Right ventricle myocardium superior (tissue), 1 donor: ENCODE measurements around the gene ENTPD8. TPM values are rescaled to one million over a fixed set of nuclear protein-coding genes. Genes with fewer than 3 reads are reported as not detected.
"Not testable (repeated sequence)": the region's sequence is repeated elsewhere in the genome, so short reads cannot be mapped to it uniquely, and the experiment has no call there.

Experiments
- ATAC-seq: fragments of 200-7000 bp; cut with Tn5 transposase; one replicate; pipeline ENCODE4 v1.9.1; 2020; ENCODE audit warnings: mild to moderate bottlenecking; ENCODE audit not compliant: poor library complexity
- DNase-seq: peaks from one replicate; pipeline ENCODE4 v3.0.0-alpha.2; 2020
- intact Hi-C: fragments of 100-400 bp; cut with DNase I; formaldehyde crosslinking; loops from one replicate; pipeline ENCODE4 v1.11.2; 2022
- total RNA-seq: library from RNA; stranded (reverse); fragmentation: NEBNext Ultra II Directional; extraction: Animal tissue kit (Norgen Biotek cat#: 25700); gene quantifications from one replicate; pipeline ENCODE4 v1.2.1, GENCODE V29; 2021
- donor health status: DM: no; HTN: yes; CAD: no; lungs with severe emphysema.

ENTPD8 gene
- total RNA-seq, 1 donor from 2014 or later, result not detected

- ATAC-seq, intact Hi-C loops: not testable (repeated sequence)
- DNase-seq, result peak; percentile 1
These were observed 10.3 kb upstream of the ENTPD8 start for GRCh38 chr9:137451264-137452005.

GRCh38 chr9:137450539-137451222 lies 9.5 kb upstream of the ENTPD8 start:
- ATAC-seq, intact Hi-C loops: not testable (repeated sequence)
- peak; percentile 34 for DNase-seq

GRCh38 chr9:137449931-137450538 lies 8.9 kb upstream of the ENTPD8 start:
- DNase-seq (peak; percentile 29), ATAC-seq (no peak)
- intact Hi-C loops, result loop anchor here (10.0 kb wide), 1 partner anchor 155 kb away; no protein-coding TSS in a partner anchor

GRCh38 chr9:137449081-137449844 lies 8.1 kb upstream of the ENTPD8 start:
- DNase-seq (peak; percentile 26), ATAC-seq (no peak)
- intact Hi-C loops, result loop anchor here (10.0 kb wide), 1 partner anchor 154 kb away; no protein-coding TSS in a partner anchor

GRCh38 chr9:137448602-137448962 lies 7.4 kb upstream of the ENTPD8 start:
- peak; percentile 22 for DNase-seq
- intact Hi-C loops, result loop anchor here (10.0 kb wide), 1 partner anchor 154 kb away; no protein-coding TSS in a partner anchor
- no peak for ATAC-seq

GRCh38 chr9:137447722-137448601 lies 6.8 kb upstream of the ENTPD8 start:
- intact Hi-C loops, result loop anchor here (10.0 kb wide), 1 partner anchor 153 kb away; no protein-coding TSS in a partner anchor
- DNase-seq (peak; percentile 36), ATAC-seq (no peak)

GRCh38 chr9:137446851-137447471 lies 5.8 kb upstream of the ENTPD8 start:
- ATAC-seq (no peak), DNase-seq (peak; percentile 40)
- intact Hi-C loops, result loop anchor here (10.0 kb wide), 1 partner anchor 152 kb away; no protein-coding TSS in a partner anchor

GRCh38 chr9:137445930-137446431 lies 4.8 kb upstream of the ENTPD8 start:
- ATAC-seq, result no peak

GRCh38 chr9:137445275-137445807 lies 4.2 kb upstream of the ENTPD8 start:
- DNase-seq (peak; percentile 87), ATAC-seq (peak; percentile 77)
- intact Hi-C loops, result loop anchor here (10.0 kb wide), 1 partner anchor 151 kb away; no protein-coding TSS in a partner anchor

More at GRCh38 chr9:137445930-137446431, 4.8 kb upstream of the ENTPD8 start:
- intact Hi-C loops, result loop anchor here (10.0 kb wide), 1 partner anchor 151 kb away; no protein-coding TSS in a partner anchor
- peak; percentile 40 for DNase-seq

- DNase-seq, result no peak
These were observed 3.1 kb upstream of the ENTPD8 start for GRCh38 chr9:137444106-137444790.

GRCh38 chr9:137441935-137442321 lies 771 bp upstream of the ENTPD8 start:
- DNase-seq, result no peak
- intact Hi-C loops, result loop anchor here (10.0 kb wide), 1 partner anchor 147 kb away; no protein-coding TSS in a partner anchor
- ATAC-seq, result no peak

More at GRCh38 chr9:137444106-137444790, 3.1 kb upstream of the ENTPD8 start:
- intact Hi-C loops, result loop anchor here (10.0 kb wide), 1 partner anchor 149 kb away; no protein-coding TSS in a partner anchor
- no peak for ATAC-seq

GRCh38 chr9:137439158-137439714 lies 1.9 kb downstream of the ENTPD8 start:
- peak; percentile 34 for DNase-seq
- intact Hi-C loops, result no loop called here
- no peak for ATAC-seq

- DNase-seq, result peak; percentile 13
- no peak for ATAC-seq
- intact Hi-C loops, result no loop called here
These were observed 2.5 kb downstream of the ENTPD8 start for GRCh38 chr9:137438591-137439157.

- intact Hi-C loops, result no loop called here
- ATAC-seq, result no peak
- peak; percentile 18 for DNase-seq
These were observed 3.2 kb downstream of the ENTPD8 start for GRCh38 chr9:137437691-137438590.
